HUDEP-2 (cell line): Measurements from ENCODE around the gene ABCC8.

Source experiments
- DNase-seq, 76 experiments: peaks; one replicate each; lab custom pipeline; 2025; ENCODE audit not compliant: unreplicated experiment in 76 of 76; lab: John Stamatoyannopoulos, UW

ABCC8 gene

DNA sequence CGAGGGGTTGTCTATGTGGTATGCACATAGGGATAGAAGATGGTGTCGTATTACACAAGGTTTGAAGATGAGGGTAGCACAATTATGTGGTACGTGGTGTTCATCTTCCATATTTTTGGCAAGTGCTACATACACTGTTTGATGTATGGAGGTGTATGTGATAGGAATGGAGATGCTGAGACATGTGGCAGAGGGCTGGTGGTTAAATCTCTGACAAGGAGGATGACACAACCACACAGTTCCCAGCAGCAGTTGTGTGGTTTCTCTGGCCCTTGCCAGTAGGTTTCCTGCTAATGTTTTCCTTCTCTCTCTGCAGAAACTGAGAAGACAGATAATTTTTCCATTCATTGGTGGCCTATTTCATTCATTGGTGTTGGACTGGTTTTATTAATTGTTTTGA, 108.1 kb downstream of the ABCC8 start:
- DNase-seq = no peak

GRCh38 chr11:17366495-17366894, 110.2 kb downstream of the ABCC8 start:
- no peak for DNase-seq

- peak in 72 of 76 experiments; percentile 4 to 87 (median 62) for DNase-seq
Observed at GRCh38 chr11:17354601-17354991, 122.0 kb downstream of the ABCC8 start.

- DNase-seq = peak in 2 of 76 experiments; percentile 26 to 54
Observed at GRCh38 chr11:17353821-17354600, 122.6 kb downstream of the ABCC8 start.

GRCh38 chr11:17352950-17353820, 123.5 kb downstream of the ABCC8 start:
- peak in 73 of 76 experiments; percentile 12 to 86 (median 65) for DNase-seq

DNA sequence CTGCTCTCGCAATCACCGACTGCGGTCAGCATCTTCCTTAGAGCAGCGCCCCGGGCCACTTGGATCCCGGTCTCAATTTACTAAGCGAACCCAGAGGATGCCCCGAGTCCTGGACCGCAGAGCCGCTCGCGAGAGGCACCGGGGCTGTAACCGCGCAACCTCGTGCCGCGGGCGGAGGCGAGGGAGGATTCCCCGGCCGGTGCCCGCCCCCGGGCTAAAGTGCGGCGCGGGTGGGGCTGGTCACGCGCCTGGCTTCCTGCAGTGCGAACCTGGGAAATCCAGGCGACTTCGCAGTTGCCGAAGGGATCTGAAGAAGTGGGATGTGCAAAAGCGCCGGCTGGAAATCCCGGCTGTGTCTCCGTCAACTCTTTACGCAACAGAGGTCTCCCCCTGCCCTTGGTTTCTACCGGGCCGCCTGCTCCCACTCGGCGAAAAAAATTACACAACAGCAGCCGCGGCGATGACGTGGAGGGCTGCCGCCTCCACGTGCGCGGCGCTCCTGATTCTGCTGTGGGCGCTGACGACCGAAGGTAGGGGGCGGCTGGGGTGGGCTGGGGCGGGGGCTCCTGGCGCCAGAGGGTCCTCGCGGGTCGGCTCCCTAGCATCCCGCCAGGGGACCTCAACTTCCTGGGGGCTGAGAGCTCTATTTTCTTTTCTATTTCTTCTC, 125.0 kb downstream of the ABCC8 start, which contains the start of gene NCR3LG1:
NCR3LG1 (plus strand) TSS at position 291 of the 667 bp plus-strand sequence; CDS start at position 461, 170 bp downstream.
- peak in 62 of 76 experiments; percentile 9 to 74 (median 40) for DNase-seq

GRCh38 chr11:17351172-17351509, 125.5 kb downstream of the ABCC8 start:
- peak in 3 of 76 experiments; percentile 27 to 30 (median 28) for DNase-seq

GRCh38 chr11:17350455-17351171, 126.0 kb downstream of the ABCC8 start:
- no peak for DNase-seq

DNA sequence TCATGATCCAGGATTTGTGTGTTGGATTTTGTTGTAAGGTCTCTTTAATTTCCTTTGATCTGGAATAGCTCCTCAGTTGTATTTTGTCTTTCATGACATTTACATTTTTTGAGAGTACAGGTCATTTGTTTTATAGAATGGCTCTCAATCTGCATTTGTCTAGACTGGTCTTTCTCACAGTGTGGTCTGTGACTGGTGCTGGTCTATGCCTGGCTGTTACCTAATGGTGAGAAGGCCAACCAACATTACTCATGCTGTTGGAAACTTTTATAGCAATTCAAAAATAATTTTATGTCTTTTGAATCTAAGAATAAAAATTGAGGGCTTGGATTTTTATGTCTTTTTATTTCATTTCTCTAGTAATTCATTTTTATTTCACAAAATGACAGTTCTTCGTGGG, 129.0 kb downstream of the ABCC8 start:
- DNase-seq = no peak

DNA sequence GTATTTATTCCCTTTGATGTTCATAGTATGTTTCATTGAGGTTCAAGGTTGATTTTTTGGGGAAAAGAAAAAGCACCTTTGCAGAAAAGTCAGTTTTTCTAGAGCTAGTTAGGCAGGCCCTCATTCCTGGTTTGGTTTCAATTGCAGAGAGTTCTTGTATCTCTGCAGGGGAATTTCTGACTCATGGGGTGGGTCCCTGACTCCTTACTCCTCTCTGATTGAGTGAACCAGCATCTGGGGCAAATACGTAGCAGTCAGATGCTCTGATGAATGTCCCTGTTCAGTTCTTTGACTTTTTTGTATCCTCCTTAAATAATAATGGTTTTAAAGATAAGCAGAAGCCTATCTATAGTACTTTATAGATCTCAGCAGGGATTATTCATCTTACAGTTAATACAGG, 132.7 kb downstream of the ABCC8 start:
- peak in 25 of 76 experiments; percentile 1 to 69 (median 26) for DNase-seq

DNA sequence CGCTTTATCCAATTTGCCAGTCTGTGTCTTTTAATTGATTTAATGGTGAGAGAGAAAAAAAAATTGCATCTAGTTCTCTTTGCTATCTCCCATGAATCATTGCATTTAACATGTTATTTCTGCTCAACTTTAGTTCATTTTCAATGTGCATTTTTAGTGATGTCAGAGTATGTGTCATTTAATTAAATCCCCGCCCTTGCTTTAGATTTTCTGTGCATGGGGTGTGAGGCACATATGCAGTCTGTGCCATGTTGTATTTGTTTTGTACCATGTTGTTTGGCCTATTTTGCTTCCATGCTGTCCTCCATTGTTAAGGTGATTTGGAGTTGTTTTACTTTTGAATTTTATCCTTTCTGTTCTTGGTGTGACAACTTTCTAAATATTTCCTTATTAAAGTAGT, 133.4 kb downstream of the ABCC8 start:
- no peak for DNase-seq
